ENCODE measurements around the gene MYBPC1. TPM values are rescaled to one million over a fixed set of nuclear protein-coding genes. Genes with fewer than 3 reads are reported as not detected.

Gene MYBPC1
- total RNA-seq, 1 donor from 2014 or later = not detected

DNA sequence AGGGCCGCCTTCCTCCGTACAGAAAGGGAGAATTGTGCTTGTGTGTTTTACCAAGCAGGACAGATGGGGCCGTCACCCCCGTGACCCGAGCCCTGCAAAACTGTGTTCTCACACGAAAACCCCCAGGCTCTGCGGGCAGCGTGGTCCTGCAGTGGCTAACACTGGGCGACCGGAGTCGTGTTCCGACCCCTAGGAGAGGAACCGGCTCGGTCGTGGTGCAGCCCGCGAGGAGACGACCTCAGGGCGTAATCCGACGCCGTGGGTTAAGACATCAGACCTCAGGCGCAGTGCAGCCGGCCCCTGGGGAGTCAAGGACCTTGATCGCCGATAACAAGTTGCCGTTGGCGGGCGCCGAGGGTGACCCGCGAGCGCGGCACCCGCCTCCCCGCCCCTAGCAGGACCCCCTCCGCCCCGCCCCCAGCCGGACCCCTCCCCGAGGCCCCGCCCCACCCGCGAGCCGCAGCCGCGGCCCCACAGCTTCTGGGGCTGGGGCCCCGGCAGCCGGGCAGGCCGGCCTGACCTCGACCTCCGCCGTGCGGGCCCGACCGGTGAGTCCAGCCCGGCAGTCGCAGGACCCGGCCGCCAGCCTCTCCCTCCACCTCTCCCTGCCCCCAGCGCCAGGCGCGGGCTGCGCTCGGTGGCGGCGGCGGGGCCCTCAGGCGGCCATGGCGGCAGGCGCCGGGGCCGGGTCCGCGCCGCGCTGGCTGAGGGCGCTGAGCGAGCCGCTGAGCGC lies 102.6 kb downstream of the MYBPC1 start, which contains the start of gene CHPT1:
Gene CHPT1 (plus strand): TSS at position 444 of the 733 bp plus-strand sequence. CDS start 222 bp downstream, at position 666.
- peaks cover 10% of the 10 kb centered on the region for H3K27me3 Mint-ChIP-seq (ENCODE audit: low read depth)
- peak; percentile 67 for DNase-seq (ENCODE audit: low read depth, low spot score)
- H3K27ac Mint-ChIP-seq (ENCODE audit: unreplicated experiment) = peak within 1 kb of the TSS; percentile 94
- TF ChIP-seq, protein P1, sequence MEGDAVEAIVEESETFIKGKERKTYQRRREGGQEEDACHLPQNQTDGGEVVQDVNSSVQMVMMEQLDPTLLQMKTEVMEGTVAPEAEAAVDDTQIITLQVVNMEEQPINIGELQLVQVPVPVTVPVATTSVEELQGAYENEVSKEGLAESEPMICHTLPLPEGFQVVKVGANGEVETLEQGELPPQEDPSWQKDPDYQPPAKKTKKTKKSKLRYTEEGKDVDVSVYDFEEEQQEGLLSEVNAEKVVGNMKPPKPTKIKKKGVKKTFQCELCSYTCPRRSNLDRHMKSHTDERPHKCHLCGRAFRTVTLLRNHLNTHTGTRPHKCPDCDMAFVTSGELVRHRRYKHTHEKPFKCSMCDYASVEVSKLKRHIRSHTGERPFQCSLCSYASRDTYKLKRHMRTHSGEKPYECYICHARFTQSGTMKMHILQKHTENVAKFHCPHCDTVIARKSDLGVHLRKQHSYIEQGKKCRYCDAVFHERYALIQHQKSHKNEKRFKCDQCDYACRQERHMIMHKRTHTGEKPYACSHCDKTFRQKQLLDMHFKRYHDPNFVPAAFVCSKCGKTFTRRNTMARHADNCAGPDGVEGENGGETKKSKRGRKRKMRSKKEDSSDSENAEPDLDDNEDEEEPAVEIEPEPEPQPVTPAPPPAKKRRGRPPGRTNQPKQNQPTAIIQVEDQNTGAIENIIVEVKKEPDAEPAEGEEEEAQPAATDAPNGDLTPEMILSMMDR (conservative IDR thresholded peaks at IDR 0.05) = no peak
- no peaks in the 10 kb centered on the region for H3K9me3 Mint-ChIP-seq
- peak within 1 kb of the TSS; percentile 96 for H3K4me3 Mint-ChIP-seq
- no peaks in the 10 kb centered on the region for H3K36me3 Mint-ChIP-seq (ENCODE audit: low read depth)
- peaks cover 36% of the 10 kb centered on the region for H3K4me1 Mint-ChIP-seq

DNA sequence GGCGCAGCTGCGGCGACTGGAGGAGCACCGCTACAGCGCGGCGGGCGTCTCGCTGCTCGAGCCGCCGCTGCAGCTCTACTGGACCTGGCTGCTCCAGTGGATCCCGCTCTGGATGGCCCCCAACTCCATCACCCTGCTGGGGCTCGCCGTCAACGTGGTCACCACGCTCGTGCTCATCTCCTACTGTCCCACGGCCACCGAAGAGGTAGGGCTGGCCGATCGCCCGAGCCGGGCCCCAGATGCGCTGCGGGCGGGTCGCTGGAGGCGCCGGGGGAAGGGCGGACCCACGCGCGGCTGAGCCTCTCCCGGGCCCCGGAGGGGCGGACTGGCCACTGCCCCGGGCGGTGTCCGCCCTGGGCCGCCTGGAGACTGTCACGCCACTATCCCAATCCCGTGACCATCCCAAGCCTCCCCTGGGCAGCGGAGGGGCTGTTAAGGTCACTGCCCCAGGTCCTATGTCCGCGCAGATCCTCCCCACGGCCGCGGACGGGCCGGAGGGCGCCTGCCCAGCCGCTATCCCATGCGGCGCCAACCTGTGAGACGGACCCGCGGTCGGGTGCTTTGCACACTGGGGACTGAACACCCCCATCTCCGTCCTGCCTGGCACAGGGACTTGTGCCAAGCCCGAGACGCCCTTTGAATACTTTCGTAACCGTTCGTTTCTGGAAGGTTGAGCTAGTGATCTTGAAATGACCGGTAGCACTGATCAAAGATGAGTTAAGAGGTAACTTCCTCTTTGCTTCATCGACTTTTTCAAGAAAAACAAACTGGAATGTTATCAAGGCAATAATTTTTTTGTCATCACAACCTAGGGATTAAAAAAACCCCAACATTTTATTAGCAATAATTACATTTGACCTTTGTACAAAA lies 103.4 kb downstream of the MYBPC1 start:
- Mint-ChIP-seq H3K36me3 (ENCODE audit: low read depth) (no peaks in the 10 kb centered on the region), H3K4me1 (peaks cover 36% of the 10 kb centered on the region), H3K27me3 (ENCODE audit: low read depth) (peaks cover 10% of the 10 kb centered on the region), H3K4me3 (peak overlapping the region; percentile 96), H3K9me3 (no peaks in the 10 kb centered on the region), H3K27ac (ENCODE audit: unreplicated experiment) (peak overlapping the region; percentile 70)
- DNase-seq (ENCODE audit: low read depth, low spot score) = peak; percentile 39
- TF ChIP-seq, protein P1 (conservative IDR thresholded peaks at IDR 0.05) = no peak

DNA sequence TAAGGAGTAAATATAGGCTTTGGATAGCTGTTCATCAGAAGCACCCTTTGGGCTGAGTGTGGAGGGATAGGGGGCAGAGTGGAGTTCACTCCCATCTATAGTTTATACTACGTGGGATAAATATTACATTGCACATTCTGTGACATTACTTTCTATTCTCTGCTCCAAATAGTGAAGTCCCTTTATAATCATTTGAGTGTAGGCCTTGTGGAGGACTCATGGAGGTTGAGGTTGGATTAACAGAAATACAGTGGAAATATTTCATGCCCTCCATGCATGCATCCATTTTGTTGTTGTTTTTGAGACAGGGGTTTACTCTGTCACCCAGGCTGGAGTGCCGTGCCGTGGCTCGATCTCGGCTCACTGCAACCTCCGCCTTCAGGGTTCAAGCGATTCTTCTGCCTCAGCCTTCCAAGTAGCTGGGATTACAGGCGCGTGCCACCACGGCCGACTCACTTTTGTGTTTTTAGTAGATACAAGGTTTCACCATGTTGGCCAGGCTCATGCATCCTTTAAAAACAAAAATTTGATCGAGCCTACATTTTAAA lies 104.1 kb downstream of the MYBPC1 start:
- H3K36me3 Mint-ChIP-seq (ENCODE audit: low read depth) = no peaks in the 10 kb centered on the region
- no peak overlapping the region for H3K27ac Mint-ChIP-seq (ENCODE audit: unreplicated experiment)
- no peaks in the 10 kb centered on the region for H3K9me3 Mint-ChIP-seq
- peaks cover 10% of the 10 kb centered on the region for H3K27me3 Mint-ChIP-seq (ENCODE audit: low read depth)
- no peak for DNase-seq (ENCODE audit: low read depth, low spot score)
- TF ChIP-seq, protein P1 (conservative IDR thresholded peaks at IDR 0.05) = no peak
- peaks cover 36% of the 10 kb centered on the region for H3K4me1 Mint-ChIP-seq
- H3K4me3 Mint-ChIP-seq = peak overlapping the region; percentile 96

DNA sequence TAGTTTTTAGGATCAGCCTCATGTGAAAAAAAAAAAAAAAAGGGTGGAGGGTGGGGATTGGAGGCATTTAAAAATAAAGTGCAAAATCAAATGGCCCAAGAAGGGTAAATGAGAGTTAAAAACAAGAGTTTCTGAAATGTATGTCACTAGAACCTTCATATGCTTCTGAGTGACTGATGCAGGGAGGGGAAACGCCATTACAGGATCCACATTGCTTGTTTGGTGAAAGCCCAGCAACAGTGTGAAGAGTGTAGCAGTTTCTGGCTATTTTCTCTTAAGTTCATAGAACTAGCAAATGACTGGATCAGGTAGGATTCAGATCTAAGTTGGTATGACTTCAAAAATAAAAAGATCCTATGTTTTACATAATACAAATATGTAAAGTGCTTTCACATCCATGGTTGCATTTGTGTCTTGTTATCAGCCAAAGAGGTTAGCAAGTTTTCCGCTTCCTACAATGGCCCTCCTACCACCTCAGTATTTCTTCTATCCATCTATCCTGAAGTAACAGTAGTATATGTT lies 105.6 kb downstream of the MYBPC1 start:
- Mint-ChIP-seq H3K4me3 (peak overlapping the region; percentile 78), H3K27me3 (ENCODE audit: low read depth) (peaks cover 8% of the 10 kb centered on the region), H3K36me3 (ENCODE audit: low read depth) (no peaks in the 10 kb centered on the region), H3K4me1 (peaks cover 36% of the 10 kb centered on the region), H3K9me3 (no peaks in the 10 kb centered on the region), H3K27ac (ENCODE audit: unreplicated experiment) (no peak overlapping the region)
- DNase-seq (ENCODE audit: low read depth, low spot score) = no peak
- TF ChIP-seq, protein P1 (conservative IDR thresholded peaks at IDR 0.05) = no peak

DNA sequence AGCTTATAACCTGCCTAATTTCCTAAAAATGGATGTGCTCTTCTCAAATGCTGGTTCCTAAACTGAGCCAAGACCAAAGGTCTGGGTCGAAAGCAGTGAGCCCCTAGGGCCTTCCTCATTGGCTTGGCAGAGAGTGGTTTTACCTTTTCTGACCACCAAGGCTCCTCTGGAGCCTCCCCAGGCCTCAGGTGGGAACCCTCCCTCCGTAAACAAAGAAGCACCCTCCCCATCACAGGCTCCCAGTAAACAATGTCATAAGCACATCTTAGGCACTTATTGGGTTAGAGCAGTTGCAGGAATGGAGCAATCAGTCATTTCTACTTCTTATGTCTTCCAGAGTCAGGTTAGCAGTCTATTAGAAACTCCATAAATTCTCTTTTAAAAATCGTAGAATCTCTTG lies 108.7 kb downstream of the MYBPC1 start:
- H3K4me1 Mint-ChIP-seq = peaks cover 24% of the 10 kb centered on the region
- no peaks in the 10 kb centered on the region for H3K9me3 Mint-ChIP-seq
- TF ChIP-seq, protein P1 (conservative IDR thresholded peaks at IDR 0.05) = no peak
- H3K4me3 Mint-ChIP-seq = no peak overlapping the region
- no peak overlapping the region for H3K27ac Mint-ChIP-seq (ENCODE audit: unreplicated experiment)
- no peak for DNase-seq (ENCODE audit: low read depth, low spot score)
- H3K36me3 Mint-ChIP-seq (ENCODE audit: low read depth) = no peaks in the 10 kb centered on the region
- no peaks in the 10 kb centered on the region for H3K27me3 Mint-ChIP-seq (ENCODE audit: low read depth)

All from neural crest cell (in vitro differentiated cells).